ENCODE data around the gene DHRS7B.

The DHRS7B gene

GRCh38 chr17:21171970-21172510, 45.3 kb downstream of the DHRS7B start:
- no peak for DNase-seq (ENCODE audit: low read depth, low spot score)
- CTCF ChIA-PET: interaction anchor here (1.6 kb wide), 1 partner anchor 52 kb away, joined by 4 read pairs; no protein-coding TSS in a partner anchor
- no peak overlapping the region for H3K4me3 ChIP-seq (ENCODE audit: low read depth, low read length)
- TF ChIP-seq CTCF (IDR thresholded peaks at IDR 0.05; ENCODE audit: insufficient read depth, low read length, missing control alignments): no peak
- POLR2A ChIA-PET: no interaction called here

- POLR2A ChIA-PET: no interaction called here
- CTCF ChIA-PET: interaction anchor here (0.8 kb wide), 1 partner anchor 9 kb away, joined by 3 read pairs; no protein-coding TSS in a partner anchor
- no peak for TF ChIP-seq CTCF (IDR thresholded peaks at IDR 0.05; ENCODE audit: insufficient read depth, low read length, missing control alignments)
These were observed 46.1 kb downstream of the DHRS7B start for GRCh38 chr17:21172846-21173245.

GRCh38 chr17:21173543-21173942, 46.8 kb downstream of the DHRS7B start:
- DNase-seq (ENCODE audit: low read depth, low spot score): no peak
- ChIA-PET CTCF (interaction anchor here (0.8 to 1.7 kb wide), 3 partner anchors 10 to 45 kb away, joined by 3 to 4 read pairs (median 3); no protein-coding TSS in a partner anchor), POLR2A (no interaction called here)
- no peak for TF ChIP-seq CTCF (IDR thresholded peaks at IDR 0.05; ENCODE audit: insufficient read depth, low read length, missing control alignments)
- no peak overlapping the region for H3K4me3 ChIP-seq (ENCODE audit: low read depth, low read length)

More at GRCh38 chr17:21172846-21173245, 46.1 kb downstream of the DHRS7B start:
- DNase-seq (ENCODE audit: low read depth, low spot score): no peak
- H3K4me3 ChIP-seq (ENCODE audit: low read depth, low read length): no peak overlapping the region

- no peak for DNase-seq (ENCODE audit: low read depth, low spot score)
- ChIA-PET CTCF (interaction anchor here (0.8 to 1.7 kb wide), 2 partner anchors 26 to 45 kb away, joined by 3 to 4 read pairs; no protein-coding TSS in a partner anchor), POLR2A (no interaction called here)
- H3K4me3 ChIP-seq (ENCODE audit: low read depth, low read length): no peak overlapping the region
- no peak for TF ChIP-seq CTCF (IDR thresholded peaks at IDR 0.05; ENCODE audit: insufficient read depth, low read length, missing control alignments)
These were observed 47.4 kb downstream of the DHRS7B start for GRCh38 chr17:21174186-21174585.

GRCh38 chr17:21174713-21175112, 47.9 kb downstream of the DHRS7B start:
- no peak overlapping the region for H3K4me3 ChIP-seq (ENCODE audit: low read depth, low read length)
- POLR2A ChIA-PET: no interaction called here
- DNase-seq (ENCODE audit: low read depth, low spot score): peak; percentile 44
- TF ChIP-seq CTCF (IDR thresholded peaks at IDR 0.05; ENCODE audit: insufficient read depth, low read length, missing control alignments): no peak
- CTCF ChIA-PET: interaction anchor here (1.7 kb wide), 1 partner anchor 46 kb away, joined by 4 read pairs; no protein-coding TSS in a partner anchor

- DNase-seq (ENCODE audit: low read depth, low spot score): no peak
- no peak overlapping the region for H3K4me3 ChIP-seq (ENCODE audit: low read depth, low read length)
- ChIA-PET POLR2A (no interaction called here), CTCF (interaction anchor here (0.6 to 2.2 kb wide), 2 partner anchors 9 to 48 kb away, joined by 3 to 10 read pairs; no protein-coding TSS in a partner anchor)
- TF ChIP-seq CTCF (IDR thresholded peaks at IDR 0.05; ENCODE audit: insufficient read depth, low read length, missing control alignments): no peak
These were observed 50.1 kb downstream of the DHRS7B start for GRCh38 chr17:21176773-21177395.

All from AG04449 (cell line).